HUES48 (cell line): ENCODE data around the gene CGB2.

Source experiments
- H3K27ac ChIP-seq: one replicate; pipeline ENCODE4 v1.7.0; 2013; ENCODE audit warnings: low read depth, low read length, inconsistent platforms
- H3K27me3 ChIP-seq: 2 replicates; pipeline ENCODE4 v1.6.1; 2013; ENCODE audit warnings: mild to moderate bottlenecking, low read length; ENCODE audit not compliant: control insufficient read depth, insufficient read depth
- H3K36me3 ChIP-seq: 2 replicates; pipeline ENCODE4 v1.6.1; 2013; ENCODE audit warnings: low read length; ENCODE audit not compliant: control insufficient read depth, insufficient read depth
- H3K4me1 ChIP-seq: 2 replicates; pipeline ENCODE4 v1.6.1; 2013; ENCODE audit warnings: mild to moderate bottlenecking, low read length; ENCODE audit not compliant: control insufficient read depth, insufficient read depth
- H3K4me3 ChIP-seq: 2 replicates; pipeline ENCODE4 v1.5.1; 2013; ENCODE audit warnings: mild to moderate bottlenecking, low read depth, low read length
- H3K9ac ChIP-seq: 2 replicates; pipeline ENCODE4 v1.6.1; 2013; ENCODE audit warnings: mild to moderate bottlenecking, low read depth, low read length, moderate library complexity
- H3K9me3 ChIP-seq: 2 replicates; pipeline ENCODE4 v1.6.1; 2013; ENCODE audit warnings: low read length; ENCODE audit not compliant: control insufficient read depth, insufficient read depth

Gene CGB2

DNA sequence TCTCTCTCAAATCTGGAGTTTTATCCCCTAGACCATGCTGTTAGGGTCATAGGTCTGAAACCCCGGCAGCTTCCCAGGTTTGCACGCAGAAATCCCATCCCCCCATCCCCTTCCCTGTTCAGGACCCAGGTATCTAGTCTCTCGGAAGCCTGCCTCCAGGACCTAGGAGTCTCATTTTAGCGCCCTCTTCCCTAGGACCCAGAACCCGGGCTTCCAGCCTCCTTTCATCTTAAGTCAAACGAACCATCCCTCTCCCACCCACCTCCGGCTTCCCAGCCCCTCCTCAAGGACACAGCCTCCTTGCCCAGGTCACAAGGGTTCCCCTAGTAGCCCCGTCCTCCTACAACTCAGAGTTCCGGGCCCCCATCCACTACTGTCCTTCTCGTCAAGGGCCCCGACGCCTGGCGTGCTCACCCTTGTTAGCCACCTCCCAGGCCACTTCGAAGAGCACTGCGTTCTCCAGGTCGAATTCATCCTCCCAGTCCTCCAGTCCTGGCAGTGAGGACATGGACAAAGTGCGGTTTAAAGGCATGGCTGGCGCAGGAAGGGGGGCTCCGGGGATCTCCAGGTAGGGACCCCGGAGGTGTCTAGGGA is 39.0 kb upstream of the CGB2 start:
- Histone ChIP-seq H3K9ac (peak overlapping the region; percentile 58; the same call in 1 of the 2 replicates), H3K27ac (peak overlapping the region; percentile 85), H3K4me1 (peaks cover 7% of the 10 kb centered on the region; the same call in 1 of the 2 replicates), H3K9me3 (no peaks in the 10 kb centered on the region), H3K27me3 (no peaks in the 10 kb centered on the region), H3K36me3 (peaks cover 23% of the 10 kb centered on the region), H3K4me3 (peak overlapping the region; percentile 79)

DNA sequence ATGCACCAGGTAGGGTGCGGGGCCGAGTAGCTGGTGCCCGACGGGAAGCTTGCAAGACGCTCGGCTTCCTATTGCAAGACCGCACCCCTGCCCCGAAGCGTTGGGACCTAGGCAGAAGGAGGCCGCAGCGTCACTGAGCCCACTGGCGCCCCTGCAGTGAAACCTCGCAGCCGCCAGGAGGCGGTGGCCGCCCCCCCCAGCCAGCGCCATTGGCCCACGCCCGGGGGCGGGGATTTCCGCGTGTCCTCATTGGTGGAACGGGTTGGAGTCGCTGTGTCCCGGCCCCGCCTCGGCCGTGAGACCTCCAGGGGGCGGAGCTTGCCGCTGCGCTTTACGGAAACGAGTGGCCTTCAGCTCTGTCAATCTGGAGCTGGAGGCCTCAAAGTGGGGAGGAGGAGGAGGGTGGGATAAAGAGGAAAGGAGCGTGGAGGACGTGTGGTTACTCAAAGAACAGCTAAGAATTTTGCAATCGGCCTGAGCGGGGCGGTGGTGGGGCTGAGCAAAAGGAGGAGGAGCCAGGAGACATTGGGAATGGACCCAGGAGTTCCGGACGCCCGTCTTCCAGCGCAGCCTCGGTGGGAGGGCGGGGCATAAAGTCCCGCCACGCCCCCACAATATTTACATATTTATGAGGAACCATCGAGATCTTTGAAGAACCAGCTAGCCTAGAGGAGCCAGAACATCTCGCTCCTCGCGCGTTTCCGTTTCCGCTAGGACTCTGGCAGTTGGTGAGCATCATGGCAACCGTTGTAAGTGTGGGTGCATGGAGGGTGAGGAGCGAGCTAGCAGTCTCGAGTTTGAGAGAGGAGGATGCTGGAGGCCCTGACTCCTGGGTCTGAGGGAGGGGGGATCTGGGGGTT is 38.3 kb upstream of the CGB2 start, which contains the start of the genes GYS1 and RUVBL2:
Gene GYS1, minus strand, starts transcription at position 135 of the 860 bp plus-strand sequence. CDS start 197 bp downstream, outside the sequence.
Gene RUVBL2, plus strand, starts transcription at position 713 of the 860 bp plus-strand sequence. Its CDS starts 25 bp downstream, at position 738.
- H3K9me3 ChIP-seq = no peaks in the 10 kb centered on the region
- peak within 1 kb of the TSS; percentile 85 for H3K27ac ChIP-seq
- H3K4me3 ChIP-seq = peak within 1 kb of the TSS; percentile 81
- peaks cover 7% of the 10 kb centered on the region; the same call in 1 of the 2 replicates for H3K4me1 ChIP-seq
- H3K9ac ChIP-seq = peak within 1 kb of the TSS; percentile 58
- no peaks in the 10 kb centered on the region for H3K27me3 ChIP-seq
- peaks cover 18% of the 10 kb centered on the region for H3K36me3 ChIP-seq

DNA sequence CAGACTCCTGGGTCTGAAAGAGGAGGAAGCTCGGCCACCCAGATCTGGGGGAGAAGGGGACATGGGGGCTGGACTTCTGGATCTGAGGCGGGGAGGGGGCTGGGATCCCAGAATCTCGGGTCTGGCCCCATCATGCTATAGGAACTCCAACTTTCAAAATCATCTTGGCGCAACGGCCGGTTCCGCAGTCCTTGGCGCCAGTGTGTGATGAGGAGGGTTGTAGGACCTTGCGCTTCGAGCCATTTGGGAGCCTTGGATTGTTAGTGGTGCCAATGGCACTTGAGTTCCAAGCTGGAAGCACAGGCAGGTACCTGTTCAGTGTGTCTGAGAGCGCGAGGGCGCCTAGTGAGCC is 37.7 kb upstream of the CGB2 start:
- no peaks in the 10 kb centered on the region for H3K27me3 ChIP-seq
- peaks cover 12% of the 10 kb centered on the region; the same call in 1 of the 2 replicates for H3K36me3 ChIP-seq
- peak overlapping the region; percentile 37 for H3K9ac ChIP-seq
- H3K27ac ChIP-seq = peak overlapping the region; percentile 82
- H3K9me3 ChIP-seq = no peaks in the 10 kb centered on the region
- peaks cover 7% of the 10 kb centered on the region; the same call in 1 of the 2 replicates for H3K4me1 ChIP-seq
- H3K4me3 ChIP-seq = peak overlapping the region; percentile 81

DNA sequence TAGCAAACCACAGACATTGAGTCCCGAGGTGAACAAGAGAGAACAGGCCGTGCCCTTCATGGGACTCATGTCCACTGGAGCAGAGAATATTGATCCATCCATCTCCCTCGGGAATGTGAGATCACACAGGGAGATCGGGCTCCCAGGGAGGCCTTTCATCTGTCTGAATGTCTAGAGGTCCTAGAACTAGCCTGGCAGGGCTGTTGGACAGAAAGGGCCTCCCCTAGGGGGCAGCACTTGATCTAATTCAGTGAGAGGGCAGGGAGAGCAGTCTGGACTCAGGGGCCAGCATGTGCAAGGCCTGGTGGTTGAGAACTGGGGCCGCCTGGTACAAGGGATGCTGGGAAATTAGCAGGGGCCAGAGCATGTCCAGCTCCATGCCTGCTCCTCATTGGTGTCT is 33.7 kb upstream of the CGB2 start:
- Histone ChIP-seq H3K9ac (no peak overlapping the region), H3K27me3 (no peaks in the 10 kb centered on the region), H3K4me3 (no peak overlapping the region), H3K27ac (no peak overlapping the region), H3K4me1 (no peaks in the 10 kb centered on the region), H3K9me3 (no peaks in the 10 kb centered on the region), H3K36me3 (peaks cover 16% of the 10 kb centered on the region)

DNA sequence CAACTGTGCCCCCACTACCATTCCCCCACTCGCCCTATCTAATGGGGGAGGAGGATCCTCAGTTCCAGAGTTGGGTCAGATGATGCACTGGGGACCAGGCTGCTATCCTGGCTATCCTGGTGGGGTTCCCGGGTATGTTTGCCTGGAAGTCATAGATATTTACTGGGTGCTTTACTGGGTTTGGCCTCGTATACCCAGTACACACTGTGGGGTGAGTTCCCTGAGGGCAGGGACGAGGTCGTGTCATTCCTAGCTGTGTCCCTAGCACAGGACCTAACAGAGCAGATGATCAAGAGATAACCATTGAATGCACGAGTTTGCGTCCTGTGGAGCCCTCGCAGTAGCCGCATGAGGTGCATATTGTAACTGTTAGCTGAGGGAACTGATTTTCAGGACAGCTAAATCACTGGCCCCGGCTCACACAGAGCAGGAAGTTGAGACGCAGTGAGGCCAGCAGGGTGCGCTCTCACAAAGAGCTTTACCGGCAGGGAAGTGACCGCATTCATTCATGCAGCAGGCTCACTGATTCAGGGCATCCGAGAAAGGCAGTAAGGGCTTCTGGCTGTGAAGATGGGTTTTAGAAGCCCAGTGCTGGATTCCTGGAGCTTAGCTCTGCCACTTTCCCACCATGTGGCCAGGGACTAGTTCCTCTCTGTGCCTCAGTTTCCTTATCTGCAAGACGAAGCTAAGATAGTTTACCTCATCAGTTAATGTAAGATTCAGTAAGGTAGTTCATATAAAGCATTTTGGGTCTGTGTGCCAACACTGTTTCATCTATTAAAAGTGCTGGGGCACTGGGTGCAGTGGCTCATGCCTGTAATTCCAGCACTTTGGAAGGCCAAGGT is 32.0 kb upstream of the CGB2 start:
- no peaks in the 10 kb centered on the region for H3K4me1 ChIP-seq
- H3K36me3 ChIP-seq = peaks cover 33% of the 10 kb centered on the region
- no peak overlapping the region for H3K9ac ChIP-seq
- no peaks in the 10 kb centered on the region for H3K9me3 ChIP-seq
- no peaks in the 10 kb centered on the region for H3K27me3 ChIP-seq
- peak overlapping the region; percentile 68 for H3K27ac ChIP-seq
- no peak overlapping the region for H3K4me3 ChIP-seq

DNA sequence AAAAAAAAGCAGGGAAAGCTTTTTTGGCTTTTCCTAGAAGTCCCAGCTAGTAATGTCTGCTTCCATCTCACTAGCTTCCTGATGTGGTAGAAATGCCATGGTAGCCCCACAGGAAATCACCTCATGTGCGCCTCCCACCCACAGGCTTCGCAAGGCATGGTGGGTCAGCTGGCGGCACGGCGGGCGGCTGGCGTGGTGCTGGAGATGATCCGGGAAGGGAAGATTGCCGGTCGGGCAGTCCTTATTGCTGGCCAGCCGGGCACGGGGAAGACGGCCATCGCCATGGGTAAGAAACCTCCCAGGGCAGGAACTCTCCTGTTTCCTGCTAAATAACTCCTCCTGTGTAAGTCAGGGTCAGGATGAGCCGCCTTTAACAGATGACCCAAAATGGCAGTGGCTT is 27.6 kb upstream of the CGB2 start:
- Histone ChIP-seq H3K4me1 (no peaks in the 10 kb centered on the region), H3K9me3 (no peaks in the 10 kb centered on the region), H3K9ac (no peak overlapping the region), H3K27me3 (no peaks in the 10 kb centered on the region), H3K27ac (no peak overlapping the region), H3K4me3 (no peak overlapping the region), H3K36me3 (peaks cover 62% of the 10 kb centered on the region)

DNA sequence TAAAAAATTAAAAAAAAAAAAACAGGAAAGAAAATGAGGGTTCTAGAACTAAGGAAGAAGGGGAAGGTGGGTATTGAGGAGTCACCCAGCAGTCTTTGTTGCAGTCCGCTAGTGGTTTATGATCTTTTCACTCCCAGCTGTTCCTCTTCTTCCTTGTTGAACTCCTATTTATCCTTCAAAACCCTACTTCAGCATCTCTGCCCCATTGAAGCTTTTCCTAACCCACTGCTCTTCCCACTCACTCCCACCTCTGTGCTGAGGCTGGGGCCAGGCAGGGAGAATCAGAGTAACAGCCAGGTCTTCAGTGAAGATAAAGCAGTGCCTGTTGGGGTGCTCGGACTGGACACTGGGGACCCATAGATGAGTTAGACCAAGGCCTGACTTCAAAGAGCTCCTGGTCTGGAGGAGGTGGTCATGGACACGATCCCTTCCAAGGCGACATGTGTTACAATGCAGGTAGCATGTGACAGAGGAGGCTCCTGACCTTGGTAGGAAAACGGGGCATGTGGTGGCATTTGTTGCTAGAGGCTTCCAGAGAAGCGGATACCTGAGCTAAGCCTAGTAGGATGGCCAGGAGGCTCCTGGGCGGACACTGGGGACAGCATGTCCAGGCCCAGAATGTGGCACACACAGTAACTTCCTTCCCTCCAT is 26.6 kb upstream of the CGB2 start:
- no peaks in the 10 kb centered on the region for H3K9me3 ChIP-seq
- no peak overlapping the region for H3K4me3 ChIP-seq
- no peak overlapping the region for H3K9ac ChIP-seq
- H3K27me3 ChIP-seq = no peaks in the 10 kb centered on the region
- H3K27ac ChIP-seq = no peak overlapping the region
- peaks cover 72% of the 10 kb centered on the region for H3K36me3 ChIP-seq
- H3K4me1 ChIP-seq = no peaks in the 10 kb centered on the region

DNA sequence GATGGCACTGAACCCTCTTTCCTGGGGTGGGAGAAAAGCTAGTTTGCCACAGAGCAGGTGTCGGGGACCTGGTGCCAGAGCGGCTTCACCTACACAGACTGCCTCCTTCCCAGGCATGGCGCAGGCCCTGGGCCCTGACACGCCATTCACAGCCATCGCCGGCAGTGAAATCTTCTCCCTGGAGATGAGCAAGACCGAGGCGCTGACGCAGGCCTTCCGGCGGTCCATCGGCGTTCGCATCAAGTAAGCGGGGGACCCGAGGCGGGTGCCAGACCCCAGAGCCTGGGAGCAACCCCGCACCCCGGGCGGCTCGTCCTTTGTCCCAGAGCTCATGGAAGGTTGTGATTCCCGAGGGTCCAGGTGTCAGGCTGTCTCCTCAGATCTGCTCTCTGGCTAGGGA is 24.8 kb upstream of the CGB2 start:
- H3K9ac ChIP-seq = no peak overlapping the region
- no peak overlapping the region for H3K27ac ChIP-seq
- H3K4me3 ChIP-seq = no peak overlapping the region
- no peaks in the 10 kb centered on the region for H3K9me3 ChIP-seq
- H3K27me3 ChIP-seq = no peaks in the 10 kb centered on the region
- H3K4me1 ChIP-seq = no peaks in the 10 kb centered on the region
- peaks cover 82% of the 10 kb centered on the region for H3K36me3 ChIP-seq

DNA sequence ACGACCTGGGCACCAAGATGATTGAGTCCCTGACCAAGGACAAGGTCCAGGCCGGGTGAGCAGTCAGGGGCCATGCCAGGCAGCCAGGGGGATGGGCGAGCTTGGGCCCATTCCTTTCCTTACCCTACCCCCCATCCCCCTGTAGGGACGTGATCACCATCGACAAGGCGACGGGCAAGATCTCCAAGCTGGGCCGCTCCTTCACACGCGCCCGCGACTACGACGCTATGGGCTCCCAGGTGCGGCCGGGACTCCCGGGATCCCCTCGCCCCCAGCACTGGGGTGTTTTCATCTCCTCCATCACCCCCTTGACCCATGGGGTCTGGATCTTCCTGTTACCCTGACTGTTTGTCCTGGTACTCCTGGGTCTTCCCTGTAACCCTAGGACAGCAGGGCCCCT is 21.9 kb upstream of the CGB2 start:
- H3K4me1 ChIP-seq = no peaks in the 10 kb centered on the region
- no peak overlapping the region for H3K27ac ChIP-seq
- H3K4me3 ChIP-seq = no peak overlapping the region
- H3K27me3 ChIP-seq = no peaks in the 10 kb centered on the region
- H3K36me3 ChIP-seq = peaks cover 75% of the 10 kb centered on the region
- no peak overlapping the region for H3K9ac ChIP-seq
- H3K9me3 ChIP-seq = no peaks in the 10 kb centered on the region

DNA sequence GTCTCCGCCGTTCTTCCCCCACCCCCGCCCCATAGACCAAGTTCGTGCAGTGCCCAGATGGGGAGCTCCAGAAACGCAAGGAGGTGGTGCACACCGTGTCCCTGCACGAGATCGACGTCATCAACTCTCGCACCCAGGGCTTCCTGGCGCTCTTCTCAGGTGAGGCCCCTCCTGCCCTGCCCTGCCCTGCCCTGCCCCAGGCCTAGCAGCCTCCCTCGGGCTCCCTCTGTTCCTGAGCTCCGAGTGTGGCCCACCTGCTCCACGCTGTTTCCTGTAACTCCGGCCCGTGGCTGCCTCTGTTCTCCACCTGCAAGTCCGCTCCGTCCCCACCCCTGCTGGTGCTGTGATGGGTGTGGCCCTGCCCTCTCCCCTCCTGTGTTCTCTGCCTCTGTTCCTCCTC is 21.2 kb upstream of the CGB2 start:
- H3K4me1 ChIP-seq = no peaks in the 10 kb centered on the region
- no peak overlapping the region for H3K27ac ChIP-seq
- H3K4me3 ChIP-seq = no peak overlapping the region
- H3K9me3 ChIP-seq = no peaks in the 10 kb centered on the region
- H3K27me3 ChIP-seq = no peaks in the 10 kb centered on the region
- H3K36me3 ChIP-seq = peaks cover 75% of the 10 kb centered on the region
- no peak overlapping the region for H3K9ac ChIP-seq
